C1 segment of cervical spinal cord (tissue), 14 donors: ENCODE data around the gene RACK1.
"Not testable (repeated sequence)": the region's sequence is repeated elsewhere in the genome, so short reads cannot be mapped to it uniquely, and the experiment has no call there.

Source experiments
- DNase-seq, 14 donors: peaks; one replicate each; lab custom pipeline; 2025; lab: John Stamatoyannopoulos, UW

The RACK1 gene

DNA sequence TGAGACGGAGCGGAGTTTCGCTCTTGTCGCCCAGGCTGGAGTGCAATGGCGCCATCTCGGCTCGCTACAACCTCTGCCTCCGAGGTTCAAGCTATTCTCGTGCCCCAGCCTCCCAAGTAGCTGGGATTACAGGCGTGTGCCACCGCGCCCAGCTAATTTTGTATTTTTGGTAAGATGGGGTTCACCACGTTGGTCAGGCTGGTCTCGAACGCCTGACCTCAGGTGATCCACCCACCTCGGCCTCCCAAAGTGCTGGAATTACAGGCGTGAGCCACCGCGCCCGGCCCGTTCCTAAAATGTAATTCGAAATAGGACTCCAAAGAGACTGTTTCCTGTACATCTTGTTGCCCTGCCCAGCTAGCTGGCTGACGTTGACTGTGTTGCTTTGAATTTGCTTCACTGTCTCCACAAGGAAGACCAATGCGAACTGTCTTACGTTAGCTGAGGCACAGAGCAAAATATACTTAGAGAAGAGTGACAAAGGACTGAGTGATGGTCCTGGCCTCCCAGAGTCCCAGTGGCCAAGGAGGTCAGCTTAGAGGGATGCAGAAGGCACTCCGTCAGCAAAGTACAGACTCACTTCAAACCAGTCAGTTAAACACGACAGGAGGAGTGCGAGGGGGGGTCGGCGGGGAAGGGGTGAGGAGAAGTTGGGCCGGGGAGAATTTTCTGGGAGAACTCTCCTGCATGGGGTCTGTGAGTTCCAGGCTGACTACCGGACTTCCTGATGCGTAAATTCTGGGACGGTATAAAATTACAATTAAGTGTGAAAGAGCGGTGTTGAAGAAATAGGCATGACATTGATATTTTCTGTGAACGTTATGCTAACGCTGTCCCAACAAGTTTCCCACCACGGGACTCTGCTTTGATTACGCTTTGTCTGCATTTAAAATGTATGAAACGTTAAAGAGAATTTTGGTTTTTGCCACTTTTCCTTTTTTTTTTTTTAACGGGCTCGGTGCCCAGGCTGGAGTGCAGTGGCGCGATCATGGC, 27.4 kb downstream of the RACK1 start:
- DNase-seq = no peak

DNA sequence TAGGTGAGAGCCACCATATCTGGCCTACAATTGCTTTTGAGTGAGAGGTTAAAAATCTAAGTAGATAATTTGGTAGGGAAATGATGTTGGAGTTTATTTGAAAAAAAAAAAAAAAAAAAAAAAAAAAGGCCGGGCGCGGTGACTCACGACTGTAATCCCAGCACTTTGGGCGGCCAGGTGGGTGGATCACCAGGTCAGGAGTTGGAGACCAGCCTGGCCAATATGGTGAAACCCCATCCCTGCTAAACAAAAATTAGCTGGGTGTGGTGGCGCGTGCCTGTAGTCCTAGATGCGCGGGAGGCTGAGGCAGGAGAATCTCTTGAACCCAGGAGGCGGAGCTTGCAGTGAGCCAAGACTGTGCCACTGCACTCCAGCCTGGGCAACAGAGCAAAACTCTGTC, 29.5 kb downstream of the RACK1 start:
- not testable (repeated sequence) for DNase-seq

DNA sequence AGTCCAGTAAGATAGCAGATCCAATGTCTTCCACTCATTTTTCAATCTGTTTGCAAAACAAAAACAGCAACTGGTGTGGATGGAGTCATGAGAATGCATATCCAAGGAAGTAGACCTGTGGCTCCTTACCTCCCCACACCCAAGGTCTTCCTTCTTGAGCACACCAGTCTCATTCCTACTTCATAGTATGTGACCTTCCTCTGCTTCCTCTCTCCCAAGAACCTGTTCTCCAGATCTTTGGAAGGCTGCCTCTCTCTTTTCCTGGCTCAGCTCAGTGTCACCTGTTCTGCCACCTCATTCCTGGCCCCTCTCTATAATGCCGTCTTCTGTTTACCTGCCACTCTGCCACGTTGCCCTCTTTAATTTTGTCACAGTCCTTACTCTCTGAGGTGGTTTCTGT, 30.8 kb downstream of the RACK1 start:
- no peak for DNase-seq

DNA sequence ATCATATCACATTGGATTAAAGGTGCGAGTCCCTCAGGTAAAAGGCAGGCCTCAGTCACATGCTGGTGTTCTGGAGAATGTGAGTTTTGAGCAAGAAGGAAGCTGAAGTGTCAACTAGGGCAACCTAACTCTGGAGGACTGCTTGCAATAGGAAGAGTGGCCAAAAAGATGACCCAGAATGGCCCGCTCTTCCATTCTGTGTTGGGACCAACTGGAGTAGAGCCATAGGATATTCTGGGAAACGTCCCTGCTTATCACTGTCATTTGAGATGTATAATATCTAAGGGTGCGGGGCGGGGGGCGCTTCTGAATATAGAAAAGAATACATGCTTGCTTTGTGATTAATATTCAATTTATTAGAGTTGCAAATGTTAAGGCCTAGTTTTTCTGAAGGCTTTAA, 31.6 kb downstream of the RACK1 start:
- DNase-seq = no peak

DNA sequence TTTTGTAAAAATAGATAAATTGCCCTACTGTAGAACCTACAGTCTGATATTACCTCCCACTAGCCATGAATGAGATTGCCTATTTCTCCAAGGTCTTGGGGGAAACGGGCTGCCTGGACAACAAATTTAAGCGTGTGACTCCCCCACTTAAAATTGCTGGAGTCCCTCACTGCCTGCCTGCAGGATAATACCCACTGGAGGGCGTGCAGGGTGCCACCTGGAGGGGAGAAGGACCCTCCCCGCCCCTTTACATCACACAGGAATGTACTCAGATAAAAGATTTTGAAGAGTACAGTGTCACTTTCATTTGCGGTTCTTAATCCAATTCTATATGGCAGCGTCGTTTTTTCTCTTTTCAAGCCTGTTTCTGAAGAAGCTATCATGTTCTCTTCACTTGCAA, 32.5 kb downstream of the RACK1 start:
- DNase-seq = no peak

DNA sequence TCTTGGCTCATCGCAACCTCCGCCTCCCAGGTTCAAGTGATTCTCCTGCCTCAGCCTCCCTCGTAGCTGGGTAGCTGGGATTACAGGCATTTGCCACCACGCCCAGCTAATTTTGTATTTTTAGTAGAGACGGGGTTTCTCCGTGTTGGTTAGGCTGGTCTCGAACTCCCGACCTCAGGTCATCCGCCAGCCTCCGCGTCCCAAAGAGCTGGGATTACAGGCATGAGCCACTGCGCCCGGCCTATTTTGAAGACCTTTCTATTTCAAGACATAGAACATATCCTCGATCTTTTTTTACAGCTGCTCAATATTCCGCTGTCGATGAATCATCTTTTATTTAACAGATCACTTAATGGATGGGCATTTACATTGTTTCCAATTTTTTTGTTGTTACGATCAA, 33.0 kb downstream of the RACK1 start:
- DNase-seq = not testable (repeated sequence)

DNA sequence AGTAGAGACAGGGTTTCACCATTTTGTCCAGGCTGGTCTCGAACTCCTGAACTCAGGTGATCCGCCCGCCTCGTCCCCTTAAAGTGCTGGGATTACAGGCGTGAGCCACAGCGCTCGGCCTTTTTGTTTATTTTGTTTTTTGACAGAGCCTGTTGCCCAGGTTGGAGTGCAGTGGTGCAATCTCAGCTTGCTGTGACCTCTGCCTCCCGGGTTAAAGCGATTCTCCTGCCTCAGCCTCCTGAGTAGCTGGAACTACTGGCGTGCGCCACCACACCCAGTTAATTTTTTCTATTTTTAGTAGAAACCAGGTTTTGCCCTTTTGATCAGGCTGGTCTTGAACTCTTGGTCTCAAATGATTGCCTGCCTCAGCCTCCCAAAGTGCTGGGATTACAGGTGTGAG, 33.6 kb downstream of the RACK1 start:
- not testable (repeated sequence) for DNase-seq

DNA sequence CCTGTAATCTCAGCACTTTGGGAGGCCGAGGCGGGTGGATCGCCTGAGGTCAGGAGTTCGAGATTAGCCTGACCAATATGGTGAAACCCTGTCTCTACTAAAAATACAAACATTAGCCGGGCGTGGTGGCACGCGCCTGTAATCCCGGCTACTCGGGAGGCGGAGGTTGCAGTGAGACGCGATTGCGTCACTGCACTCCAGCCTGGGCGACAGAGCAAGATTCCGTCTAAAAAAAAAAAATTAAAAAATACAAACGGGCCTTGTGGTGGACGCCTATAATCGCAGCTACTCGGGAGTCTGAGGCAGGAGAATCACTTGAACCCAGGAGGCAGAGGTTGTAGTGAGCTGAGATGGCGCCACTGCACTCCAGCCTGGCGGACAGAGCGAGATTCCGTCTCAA, 34.7 kb downstream of the RACK1 start:
- DNase-seq = not testable (repeated sequence)

DNA sequence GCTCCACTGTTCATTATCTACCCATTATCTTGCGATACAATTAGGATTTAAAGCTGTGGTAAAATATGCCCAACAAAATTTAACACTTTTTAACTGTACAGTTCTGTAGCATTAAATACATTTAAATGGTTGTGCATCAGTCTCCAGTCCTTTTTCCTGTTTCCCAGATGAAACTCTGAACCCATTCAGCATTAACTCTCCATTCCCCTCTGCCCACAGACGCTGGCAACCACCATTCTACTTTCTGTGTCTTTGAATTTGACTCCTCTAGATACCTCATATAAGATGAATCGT, 35.8 kb downstream of the RACK1 start:
- no peak for DNase-seq

DNA sequence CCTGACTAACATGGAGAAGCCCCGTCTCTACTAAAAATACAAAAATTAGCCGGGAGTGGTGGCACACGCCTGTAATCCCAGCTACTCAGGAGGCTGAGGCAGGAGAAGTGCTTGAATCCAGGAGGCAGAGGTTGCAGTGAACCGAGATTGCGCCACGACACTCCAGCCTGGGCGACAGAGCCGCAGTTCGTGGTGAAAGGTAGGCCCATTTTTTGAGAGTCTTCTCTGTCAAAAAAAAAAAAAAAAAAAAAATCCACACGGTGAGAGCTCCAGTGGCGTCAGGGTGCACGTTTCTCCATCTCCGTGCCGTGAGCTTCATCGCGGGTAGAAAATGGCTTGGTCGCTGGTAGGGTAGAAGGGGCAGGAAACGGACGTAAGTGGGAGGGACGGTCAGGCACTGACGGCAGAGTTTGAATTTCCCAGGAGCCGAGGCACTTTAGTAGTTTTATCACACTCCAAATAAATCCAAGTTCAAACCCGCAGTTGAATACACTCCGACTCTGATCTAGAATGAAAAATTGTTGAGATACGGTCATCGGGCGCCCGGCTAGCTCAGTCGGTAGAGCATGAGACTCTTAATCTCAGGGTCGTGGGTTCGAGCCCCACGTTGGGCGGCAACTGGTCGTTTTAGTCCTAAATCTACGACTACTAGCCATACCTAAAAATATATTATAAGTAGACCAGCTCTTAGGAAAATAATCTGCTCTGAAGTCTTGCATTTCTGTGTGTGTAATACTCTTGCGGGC, 36.3 kb downstream of the RACK1 start:
- no peak for DNase-seq

DNA sequence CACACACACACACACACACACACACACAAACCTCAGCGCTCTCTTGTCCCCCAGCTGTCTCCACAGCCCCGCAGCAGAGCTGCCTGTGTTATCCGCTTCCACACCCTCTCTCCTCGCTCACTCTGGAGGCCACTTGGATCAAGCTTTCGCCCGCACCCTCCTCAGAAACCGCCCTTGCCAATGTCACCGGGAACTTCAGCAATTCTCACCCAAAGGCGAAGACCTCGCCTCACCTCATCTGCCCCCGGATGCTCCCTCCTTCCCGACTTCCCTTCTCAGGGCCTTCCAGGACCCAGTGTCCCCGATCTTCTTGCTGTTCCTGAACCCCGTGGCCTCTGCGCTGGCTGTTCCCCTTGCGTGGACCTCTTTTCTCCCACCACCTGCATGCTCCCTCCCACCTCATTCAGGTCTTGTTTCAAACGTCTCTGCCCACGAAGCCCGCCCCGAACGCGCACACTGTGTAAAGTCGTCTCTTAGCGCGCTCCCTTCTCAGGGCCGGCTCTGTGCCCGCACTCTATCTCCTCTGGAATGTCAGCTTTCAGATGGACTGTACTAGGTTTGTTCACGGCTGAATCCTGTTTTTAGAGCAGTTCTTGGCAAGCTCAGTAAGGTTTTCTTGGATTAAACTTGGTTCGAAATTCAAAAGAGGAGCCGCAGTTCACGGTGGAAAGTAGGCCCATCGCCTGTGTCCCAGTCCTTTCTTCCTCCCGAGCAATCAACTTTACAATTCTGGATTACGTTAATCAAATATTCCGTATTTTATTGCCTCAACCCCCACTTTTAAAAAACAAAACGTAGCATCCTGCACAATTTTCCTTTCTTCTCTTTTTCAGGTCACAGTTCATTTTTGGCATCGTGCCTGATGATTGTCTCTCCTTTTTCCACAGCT, 37.7 kb downstream of the RACK1 start:
- DNase-seq = no peak

DNA sequence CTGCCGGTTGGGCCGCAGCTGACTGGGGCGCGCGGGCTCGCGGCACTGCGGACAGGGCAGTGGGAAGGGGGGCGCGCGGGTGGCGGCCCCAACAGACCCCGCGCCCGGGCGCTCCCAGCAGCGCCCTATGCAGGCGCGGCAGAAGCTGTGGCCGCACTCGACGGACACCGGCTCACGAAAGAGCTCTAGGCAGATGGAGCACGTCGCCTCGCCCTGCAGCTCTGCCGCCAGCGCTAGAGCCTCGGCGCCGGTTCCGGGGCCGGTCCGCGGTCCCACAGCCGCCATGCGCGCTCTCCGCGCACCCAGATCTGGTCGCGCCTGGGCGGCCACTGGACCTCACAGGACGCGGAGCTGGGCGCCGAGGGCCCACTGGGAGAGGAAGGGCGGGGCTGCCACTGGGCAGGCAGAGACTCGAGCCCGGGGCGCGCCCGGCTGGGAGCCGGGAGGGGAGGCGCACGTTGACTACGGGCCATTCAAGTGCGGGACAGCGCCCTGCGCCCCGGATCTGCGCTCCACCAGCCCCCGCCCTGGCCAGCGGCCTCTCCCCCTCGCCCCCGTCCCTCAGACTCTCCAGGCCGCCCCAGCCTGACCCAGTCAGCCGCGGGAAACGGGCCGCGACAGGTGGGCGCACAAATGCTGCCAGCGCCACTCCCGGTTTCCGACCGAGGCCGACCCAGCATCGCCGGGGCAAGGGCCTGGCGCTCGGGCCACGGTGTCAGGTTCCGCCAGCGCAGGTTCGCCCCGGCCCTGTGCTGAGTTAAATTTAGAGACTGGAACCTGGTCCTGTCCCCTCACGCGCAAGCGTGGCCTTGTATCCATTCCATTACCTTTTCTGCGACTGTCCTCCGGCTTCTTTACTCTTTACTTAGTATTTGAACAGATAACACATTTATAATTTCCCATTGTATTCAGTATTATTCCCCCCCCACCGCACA, 38.6 kb downstream of the RACK1 start, which contains the start of gene TRIM7:
TSS of gene TRIM7 (minus strand) at position 371 of the 935 bp plus-strand sequence. CDS start at position 285, 86 bp downstream.
- DNase-seq = no peak

DNA sequence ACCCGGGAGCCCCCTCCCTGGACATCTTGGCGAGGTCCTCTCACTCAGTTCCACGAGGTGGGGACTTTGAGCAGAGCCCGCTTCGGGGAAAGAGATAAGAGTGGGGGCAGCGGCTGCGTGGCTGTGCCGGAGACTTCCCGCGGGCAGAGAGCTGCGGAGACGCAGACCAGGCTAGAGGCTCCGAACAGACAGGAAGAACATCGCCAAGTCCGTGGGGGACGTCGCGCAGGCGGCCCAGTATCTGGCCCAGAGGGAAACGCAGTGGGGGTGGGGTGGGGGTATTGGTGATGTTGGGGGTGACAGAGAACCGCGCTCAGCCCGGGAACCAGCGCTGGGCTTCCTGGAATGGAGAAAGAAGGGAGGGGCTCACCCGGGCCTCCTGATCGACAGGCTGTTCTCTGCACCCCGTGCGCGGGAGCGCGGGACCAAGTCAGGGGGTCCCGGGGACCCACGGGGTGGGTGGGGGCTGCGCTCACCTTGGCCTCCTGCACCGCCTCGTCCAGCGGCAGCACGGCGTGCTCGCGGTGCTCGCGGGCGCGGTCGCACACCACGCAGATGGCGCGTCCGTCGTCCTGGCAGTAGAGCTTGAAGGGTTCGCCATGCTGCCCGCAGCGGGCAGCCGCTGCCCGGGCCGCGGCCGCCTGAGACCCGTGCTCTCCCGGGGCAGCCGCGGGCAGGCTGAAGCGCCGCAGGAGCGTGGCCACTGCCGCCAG, 39.4 kb downstream of the RACK1 start:
- no peak for DNase-seq

DNA sequence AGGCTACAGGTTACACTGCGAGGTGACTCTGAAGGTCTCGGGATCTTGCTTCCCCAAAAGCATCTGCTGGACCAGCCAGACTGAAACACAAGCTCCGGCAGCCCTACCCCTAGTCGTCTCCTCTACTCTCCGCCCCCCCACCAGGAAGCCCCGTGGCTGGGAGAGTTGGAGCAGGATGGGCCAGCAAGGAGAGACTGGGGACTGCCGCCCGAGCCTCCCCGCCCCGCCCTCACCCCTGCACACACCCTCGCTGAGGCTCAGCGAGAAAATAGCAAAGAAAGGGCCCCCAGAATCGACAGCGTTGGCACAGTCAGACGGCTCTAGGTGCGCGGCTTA, 40.0 kb downstream of the RACK1 start:
- no peak for DNase-seq

DNA sequence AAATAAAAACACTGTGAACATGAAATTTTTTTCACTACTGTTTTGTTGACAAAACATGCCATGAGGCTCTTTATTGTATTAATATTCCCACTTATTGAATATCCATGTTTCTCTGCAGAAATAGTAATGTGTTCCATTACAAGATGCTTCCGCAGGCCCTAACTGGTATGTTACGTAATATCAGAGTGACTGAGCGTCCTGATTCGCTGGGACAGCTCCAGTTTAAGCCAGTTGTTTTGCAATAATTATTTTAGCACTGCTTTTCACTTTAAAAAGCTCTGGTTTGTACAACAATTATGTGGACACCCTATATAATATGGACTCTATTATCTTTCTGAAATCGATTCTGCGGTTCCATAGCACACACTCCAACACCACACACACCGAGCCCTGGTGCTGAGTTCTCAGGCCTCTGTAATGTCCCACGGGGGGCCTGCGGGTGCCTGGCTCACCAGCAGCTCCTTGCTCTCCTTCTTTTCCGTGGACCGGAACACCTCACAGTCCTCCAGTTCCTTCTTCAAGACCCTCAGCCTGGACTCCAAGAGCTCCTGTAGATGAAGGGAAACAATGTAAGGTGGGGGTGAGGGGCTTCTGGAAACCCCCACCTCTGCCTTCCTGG, 40.5 kb downstream of the RACK1 start:
- no peak for DNase-seq

DNA sequence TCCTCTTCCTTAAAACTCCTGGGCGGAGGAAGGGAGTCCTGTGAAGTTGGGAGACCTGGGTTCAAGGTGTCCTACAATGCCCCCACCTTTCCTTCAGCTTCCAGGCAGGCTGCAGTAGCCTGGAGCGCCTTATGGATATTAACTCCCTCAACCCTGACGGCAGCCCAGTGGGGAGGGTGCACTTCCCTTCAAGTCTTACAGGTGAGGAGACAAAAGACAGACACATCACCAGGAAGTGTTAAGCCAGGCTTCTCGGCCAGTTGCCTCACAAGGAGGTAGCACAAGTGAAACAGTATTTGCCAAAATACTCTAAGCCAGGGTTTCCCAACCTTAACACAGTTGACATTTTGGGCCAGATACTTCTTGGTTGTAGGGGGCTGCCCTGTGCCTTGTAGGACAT, 42.9 kb downstream of the RACK1 start:
- no peak for DNase-seq

DNA sequence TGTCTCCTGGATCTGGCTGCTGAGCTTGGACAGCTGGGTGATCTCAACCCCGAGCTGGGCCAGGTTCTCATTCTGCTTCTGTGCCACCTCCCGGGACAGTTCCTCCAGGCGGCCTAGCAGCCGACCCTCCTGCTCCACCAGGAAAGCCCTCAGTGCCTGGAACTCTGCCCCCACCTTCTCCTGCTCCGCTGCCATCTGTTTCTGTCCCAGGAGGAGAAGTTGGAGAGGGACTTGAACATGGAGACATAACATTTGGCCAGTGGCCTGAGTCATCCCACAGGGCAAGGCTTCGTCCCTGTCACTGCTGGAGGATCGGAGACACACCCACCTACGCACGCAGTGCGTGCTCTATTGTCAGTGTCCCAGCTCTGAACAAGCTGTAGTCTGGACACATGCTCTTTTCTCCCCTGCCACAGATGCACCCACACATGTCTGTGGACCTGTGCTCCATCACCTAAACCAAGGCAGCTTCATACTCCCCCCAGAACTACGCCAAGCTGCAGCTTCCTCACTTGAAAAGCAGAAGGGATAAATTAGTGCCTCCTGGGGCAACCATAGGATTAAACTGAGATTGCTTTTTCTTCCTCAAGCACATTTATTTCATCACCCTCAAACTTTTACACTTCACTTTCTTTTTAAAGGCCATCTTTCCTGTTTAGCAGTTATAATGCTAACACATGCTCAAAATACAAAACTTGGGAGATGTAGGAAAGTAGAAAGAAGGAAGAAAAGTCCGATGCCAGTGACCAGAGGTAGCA, 43.6 kb downstream of the RACK1 start:
- no peak for DNase-seq

DNA sequence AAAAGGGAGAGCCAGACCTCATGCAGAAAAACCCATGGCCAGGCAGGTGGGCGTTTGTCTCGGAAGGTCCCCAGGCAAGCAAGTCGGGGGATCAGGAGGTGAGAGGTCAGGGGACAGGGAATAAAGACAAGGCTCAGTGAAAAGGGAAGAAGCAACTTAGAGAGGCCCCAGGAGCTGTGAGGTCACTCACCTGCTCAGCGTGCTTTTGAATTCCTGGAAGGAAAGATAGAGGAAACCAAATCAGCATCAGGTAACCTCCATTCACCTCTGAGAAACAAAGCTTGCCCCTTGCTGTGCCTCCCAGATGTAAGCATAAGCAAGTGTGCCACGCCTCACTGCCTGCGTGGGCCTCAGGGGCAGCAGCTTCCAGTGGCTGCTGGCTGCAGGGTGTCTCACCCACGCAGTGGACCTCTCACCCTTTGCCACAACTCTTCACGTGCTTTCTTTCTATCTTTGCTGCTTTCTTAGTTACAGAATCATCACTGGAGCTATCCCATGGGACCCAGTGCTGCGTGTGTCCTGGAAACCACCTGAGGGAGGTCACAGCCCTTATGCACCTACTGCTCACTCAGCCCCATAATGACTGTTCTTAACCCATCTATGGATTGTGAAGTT, 44.7 kb downstream of the RACK1 start:
- DNase-seq = no peak
